ENCODE results near the gene IL20RB. TPM values are rescaled to one million over a fixed set of nuclear protein-coding genes. Genes with fewer than 3 reads are reported as not detected.
"Not testable (repeated sequence)": the region's sequence is repeated elsewhere in the genome, so short reads cannot be mapped to it uniquely, and the experiment has no call there.

The IL20RB gene
- total RNA-seq, 1 experiment from 2014 or later: 0.57 TPM

DNA sequence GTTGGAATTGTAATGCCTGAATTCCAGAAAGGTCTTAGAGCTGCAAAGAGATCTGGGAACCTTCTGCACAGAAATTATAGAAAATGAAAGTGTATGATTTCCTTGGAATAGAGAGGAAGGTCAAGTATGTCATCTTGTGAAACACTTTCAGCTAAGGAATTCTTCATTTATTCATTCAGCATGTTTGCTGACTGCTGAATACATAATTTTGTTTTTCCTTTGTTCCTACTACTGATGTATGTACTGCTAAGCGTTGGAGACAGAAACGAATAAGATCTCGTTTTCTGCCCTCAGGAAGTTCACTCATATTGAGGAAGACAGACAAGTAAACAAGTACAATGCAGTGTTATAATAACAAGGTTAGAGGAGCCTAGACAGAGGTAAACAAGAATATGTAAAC lies 14.3 kb upstream of the IL20RB start:
- DNase-seq (ENCODE audit: low read depth): no peak

DNA sequence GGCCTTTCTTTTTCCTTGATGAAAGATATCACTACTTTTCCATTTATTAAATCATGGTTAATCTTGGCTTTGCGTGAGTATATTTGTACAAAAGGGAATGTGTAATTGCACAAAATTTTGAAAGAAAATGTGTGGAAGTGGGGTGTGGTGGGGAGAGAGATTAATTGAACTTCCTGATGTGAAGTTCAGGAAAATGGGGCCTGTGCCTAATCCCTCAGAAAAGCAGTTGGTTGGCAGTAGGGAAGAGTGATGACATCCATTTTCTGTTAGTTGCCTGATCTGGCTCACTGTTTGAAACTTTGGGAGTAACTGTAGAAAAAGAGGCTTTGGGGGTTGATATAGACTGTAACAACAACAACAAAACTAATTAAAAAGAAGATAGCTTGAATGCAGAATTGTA lies 10.8 kb upstream of the IL20RB start:
- DNase-seq (ENCODE audit: low read depth): no peak

DNA sequence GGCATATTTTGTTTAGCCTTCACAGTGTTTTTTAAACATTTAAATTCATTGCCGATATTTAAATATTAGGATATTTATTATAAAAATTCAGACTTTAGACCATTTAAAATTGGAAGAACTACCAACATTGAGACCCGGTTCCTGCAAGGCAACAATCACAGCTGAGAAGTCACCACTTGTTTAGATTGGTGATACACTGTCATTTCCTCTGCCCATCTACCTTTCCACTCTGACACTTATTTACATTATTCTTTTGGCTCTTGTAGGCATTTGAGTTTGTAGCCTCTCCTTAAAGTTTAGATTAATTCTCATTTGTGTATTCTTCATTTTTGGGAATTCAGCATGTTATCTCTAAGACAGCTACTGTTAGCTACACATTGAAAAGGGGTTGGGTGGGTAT lies 10.3 kb upstream of the IL20RB start:
- no peak for DNase-seq (ENCODE audit: low read depth)

DNA sequence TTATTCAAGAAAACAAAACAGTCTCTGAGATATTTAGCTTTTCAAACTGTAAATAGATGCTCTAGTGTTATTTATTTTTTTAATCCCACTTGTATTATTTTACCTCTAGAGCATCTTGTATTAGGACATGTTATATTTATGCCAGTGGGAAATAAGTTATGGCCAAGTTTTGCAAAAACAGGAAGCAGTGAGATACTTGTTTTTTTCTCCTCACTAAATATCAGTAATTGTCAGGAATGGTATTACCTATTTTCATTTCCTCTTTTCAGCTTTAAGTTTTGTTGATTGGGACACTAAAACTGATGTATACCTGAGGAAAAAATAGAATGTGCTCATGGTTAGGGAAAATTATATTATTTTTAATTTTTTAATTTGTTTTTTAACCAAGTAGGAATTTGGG lies 8.6 kb upstream of the IL20RB start:
- DNase-seq (ENCODE audit: low read depth): no peak

DNA sequence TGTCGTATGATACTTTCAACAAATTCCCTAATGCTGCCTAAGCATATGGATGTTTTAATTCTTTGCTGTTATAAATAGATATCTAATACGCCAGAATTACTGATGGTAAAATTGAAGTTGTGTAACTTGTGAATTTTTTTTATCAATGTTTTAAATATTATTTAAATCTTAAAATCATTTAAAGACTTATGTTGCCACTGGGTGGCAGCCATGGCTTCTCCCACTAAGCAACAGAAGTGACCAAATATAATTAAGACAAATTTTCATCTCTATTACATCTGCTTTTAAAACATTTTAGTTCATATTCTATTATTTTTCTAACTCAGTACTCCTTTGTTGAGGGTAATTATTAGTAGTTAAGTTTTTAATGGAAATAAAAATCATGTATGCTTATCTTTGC lies 8.1 kb upstream of the IL20RB start:
- DNase-seq (ENCODE audit: low read depth): peak; percentile 13

DNA sequence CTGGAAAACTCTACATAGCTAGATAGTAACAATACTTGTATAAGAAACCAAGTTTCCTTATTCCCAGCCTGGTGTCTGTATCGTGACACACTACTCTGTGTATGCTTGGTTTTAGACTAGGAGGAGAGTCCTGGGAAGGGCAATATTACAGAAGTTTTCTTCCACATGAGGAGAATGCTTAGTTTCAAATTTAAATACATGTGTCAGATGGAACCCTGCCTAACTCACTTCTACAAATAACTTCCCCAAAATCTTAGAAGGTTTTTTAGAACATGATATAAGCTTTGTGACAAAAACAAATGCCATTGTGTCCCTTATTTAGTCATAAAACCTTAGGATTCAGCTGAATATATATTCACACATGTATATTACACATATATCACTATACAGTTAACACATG lies 7.2 kb upstream of the IL20RB start:
- no peak for DNase-seq (ENCODE audit: low read depth)

DNA sequence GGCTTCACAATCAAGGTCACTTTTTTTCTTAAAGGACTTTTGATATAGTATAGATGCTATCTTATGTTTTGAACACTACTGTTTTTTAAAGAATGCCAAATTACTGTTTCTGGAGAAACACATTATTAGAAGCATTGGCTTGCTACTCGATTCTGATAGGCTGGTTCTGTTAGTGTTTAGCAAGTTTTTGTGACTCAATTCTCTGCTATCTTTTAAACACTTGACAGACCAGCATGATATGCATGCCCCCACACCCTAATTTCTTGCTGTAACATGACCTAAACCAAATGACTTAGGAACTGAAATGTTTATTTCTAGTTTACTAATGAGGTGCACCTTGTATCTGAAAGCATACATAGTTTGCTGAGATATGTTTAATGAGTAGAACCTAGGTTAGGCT lies 5.5 kb upstream of the IL20RB start:
- peak; percentile 18 for DNase-seq (ENCODE audit: low read depth)

DNA sequence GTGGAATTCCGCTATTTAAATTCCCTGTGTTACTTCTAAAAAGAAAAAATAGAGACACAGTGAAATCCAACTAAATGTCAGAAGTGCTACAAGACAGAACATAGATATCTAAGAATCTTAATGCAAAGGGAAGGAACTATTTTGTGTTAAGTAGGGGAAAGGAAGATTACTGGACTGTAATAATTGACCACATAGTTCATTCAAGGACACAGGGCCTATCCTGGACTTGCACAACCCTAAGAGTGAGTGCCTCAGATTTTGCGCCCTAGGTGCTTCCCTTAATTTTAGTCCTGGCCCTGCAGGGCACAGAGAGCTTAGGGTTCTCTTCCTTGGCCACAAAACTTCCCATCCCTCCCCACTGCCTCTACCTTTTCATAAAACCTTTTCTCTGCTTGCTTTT lies 3.5 kb upstream of the IL20RB start:
- DNase-seq (ENCODE audit: low read depth): no peak

DNA sequence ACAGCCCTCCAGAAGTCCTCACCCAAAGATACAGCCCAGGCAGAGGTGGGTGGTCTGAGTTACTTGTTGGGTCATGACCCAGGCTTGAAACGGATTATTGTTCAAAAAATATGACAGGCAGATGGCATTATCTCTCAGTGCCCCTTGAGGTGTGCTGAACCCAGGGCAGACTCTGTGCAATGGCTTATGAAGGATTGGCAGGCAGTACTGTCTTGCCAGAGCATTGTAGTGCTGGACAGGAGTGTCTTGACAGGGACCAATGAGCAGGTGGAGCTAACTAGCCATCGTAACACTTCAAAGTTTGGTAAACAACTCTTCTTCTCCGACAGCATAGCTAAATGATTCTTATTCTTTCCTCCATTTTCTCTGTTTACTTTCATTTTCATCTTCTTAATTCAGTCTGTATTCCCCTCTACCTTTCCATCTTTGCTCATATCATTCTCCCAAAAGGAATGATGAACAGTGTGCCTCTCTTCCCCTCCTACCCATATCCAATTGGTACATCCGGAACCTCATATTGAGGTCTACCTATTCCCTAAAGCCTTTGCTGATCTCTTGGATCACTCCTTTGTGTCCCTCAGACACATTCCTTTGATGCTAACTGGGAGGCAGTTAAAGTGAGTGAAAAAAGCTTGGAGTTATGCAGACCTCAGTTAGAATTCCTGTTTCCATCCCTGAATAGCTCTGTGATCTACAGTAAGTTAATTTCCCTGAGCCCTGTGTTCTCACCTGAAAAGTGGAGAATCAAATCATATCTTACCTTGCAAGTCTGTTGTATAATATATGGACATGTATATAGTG lies 2.6 kb upstream of the IL20RB start:
- peak; percentile 26 for DNase-seq (ENCODE audit: low read depth)

DNA sequence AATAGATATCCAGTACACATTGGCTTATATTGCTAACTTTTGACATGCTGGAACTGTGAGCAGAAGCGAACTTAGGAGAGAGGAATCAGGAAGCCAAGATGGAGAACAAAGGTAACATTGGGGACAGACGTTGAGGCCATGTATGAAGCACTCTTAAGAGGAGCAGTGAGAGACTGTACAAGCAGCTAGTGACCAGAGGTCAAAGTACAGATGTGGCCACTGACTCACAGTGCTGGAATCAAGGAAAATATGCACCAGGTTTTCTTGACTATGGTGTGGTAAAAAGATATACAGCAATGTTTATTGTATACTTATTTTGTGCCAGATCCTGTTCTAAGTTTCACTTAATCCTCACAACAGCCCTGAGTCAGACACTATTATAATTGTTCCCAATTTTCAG lies 2.0 kb upstream of the IL20RB start:
- DNase-seq (ENCODE audit: low read depth): peak; percentile 90

DNA sequence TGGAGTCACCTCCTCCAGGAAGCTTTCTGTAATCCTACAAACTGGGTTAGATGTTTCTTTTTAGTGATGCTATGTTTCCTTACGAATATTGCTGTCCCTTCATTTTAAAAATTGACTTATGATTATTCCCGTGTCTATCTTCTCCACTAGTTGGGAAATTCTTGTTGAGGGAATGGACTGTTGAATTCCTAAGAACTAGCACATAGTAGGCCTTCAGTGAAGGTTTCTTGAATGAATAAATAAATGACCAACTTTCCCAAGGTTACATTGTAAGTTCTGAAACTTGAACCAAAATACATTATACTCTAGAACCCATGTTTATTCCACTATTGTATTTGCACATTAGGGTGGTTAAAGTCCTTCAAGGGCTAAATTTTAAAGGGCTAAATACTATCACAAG lies 812 bp upstream of the IL20RB start:
- no peak for DNase-seq (ENCODE audit: low read depth)

DNA sequence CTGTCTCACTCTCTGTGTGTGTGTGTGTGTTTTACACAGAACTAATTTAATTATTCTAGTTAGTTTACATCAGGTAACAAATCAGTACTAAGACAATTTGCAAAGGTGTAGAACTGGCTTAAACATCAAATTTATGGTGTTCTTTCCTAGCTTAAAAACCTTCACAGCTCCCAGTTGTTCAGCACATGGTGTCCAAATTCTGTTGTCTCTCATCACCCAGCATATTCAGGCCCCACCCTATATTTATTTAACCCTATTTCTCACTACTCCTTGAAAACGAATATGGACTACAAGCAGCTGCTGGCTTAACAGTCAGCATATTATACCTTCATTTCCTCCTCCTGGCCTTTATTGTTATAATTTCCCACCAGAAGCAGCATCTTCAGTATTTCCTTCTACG lies 1.2 kb downstream of the IL20RB start:
- peak; percentile 31 for DNase-seq (ENCODE audit: low read depth)

DNA sequence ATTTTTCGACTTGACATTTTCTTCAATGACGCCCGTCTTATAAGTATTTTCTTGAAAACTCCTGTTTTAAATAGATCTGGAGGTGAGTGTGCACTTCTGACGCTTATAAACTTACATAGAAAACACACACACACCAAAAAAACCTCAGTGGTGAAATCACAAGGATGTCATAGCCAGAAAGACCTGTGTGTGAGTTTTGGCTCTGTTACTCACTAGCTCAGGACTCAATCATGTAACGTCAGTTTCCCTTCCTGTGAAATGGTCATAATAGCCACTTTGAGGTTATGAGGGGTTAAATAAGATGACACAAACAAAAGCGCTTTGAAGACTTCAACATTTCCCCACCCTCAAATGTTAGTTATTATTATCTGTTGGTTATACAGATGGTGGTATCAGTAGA lies 1.8 kb downstream of the IL20RB start:
- DNase-seq (ENCODE audit: low read depth): no peak

DNA sequence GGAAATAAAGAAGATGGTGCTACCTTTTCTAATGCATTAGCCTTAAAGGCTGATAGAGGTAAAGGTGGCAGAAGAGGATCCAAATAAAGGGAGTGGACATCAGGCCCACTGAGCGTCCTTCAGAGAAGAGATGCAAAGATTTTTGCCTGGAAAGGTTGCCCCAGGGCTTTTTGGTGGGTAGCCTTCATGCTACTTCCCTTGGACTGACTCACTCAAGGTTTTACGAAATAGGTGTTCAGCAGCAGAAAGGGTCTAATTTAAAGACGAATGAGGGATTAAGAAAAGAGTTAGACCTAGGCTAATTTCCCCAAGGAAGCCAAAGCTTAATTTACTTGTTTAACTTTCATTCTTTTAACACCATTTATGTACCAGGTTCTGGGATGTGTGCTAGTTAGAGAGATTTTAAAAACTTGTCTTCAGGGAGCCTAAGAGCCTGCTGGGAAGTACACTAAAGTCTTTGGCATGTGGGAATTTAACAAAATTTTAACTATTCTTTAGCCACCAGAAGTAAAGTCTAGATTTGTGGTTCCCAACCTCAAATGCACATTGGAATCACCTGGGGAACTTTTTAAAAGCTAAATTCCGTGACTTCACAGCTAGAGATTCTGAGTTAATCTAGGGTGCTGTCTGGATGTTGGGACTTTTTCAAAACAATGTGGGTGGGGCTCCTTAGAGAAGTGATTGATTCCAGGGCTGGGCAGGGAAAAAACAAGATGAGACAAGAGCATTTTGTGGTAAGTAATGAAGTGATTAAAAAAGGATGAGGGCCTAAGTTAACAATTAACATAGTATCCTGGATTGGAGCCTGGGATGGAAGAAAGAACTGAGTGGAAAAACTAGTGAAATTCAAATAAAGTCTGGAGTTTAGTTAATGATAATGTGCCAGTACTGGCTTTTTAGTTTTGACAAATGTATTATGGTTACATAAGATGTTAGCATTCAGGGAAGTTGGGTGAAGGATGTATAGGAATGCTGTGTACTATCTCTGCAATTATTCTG lies 3.4 kb downstream of the IL20RB start:
- DNase-seq (ENCODE audit: low read depth): peak; percentile 11

DNA sequence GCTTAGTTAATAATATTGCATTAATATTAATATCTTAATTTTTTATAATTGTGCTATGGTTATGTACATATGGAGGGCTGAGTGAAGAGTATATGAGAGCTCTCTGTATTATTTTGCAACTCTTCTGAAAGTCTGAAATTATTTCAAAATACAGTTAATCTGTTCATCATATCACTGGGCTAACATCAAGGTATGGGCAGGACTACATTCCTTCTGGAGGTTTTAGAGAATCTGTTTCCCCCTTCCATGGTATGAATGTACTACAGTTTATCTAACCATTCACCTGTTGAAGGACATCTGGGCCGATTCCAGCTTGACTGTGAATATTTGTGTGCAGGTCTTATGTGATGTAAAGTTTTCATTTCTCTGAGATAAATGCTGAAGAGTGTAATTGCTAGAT lies 5.1 kb downstream of the IL20RB start:
- no peak for DNase-seq (ENCODE audit: low read depth)

DNA sequence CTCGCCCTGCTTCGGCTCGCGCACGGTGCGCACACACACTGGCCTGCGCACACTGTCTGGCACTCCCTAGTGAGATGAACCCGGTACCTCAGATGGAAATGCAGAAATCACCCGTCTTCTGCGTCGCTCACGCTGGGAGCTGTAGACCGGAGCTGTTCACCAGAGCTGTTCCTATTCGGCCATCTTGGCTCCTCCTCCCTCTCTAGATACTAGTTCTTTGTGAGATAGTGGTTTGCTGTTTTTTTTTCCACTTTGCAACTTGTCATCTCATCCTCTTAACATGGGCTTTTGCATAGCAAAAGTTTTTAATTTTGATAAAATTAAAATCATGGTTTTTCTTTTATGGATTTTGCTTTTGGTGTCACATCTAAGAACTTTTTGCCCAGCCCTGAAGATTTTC lies 11.8 kb downstream of the IL20RB start:
- DNase-seq (ENCODE audit: low read depth): not testable (repeated sequence)

DNA sequence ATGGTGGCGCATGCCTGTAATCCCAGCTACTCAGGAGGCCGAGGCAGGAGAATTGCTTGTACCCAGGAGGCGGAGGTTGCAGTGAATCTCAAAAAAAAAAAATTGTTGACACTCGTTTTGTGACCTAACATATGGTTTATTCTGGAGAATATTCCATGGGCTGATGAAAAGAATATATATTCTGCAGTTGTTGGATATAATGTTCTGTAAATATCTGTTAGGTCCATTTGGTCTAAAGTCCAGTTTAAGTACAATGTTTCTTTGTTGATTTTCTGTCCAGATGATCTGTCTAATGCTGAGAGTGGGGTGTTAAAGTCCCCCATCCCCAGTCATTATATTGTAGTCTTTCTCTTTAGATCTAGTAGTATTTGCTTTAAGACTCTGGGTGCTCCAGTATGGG lies 15.6 kb downstream of the IL20RB start:
- no peak for DNase-seq (ENCODE audit: low read depth)

DNA sequence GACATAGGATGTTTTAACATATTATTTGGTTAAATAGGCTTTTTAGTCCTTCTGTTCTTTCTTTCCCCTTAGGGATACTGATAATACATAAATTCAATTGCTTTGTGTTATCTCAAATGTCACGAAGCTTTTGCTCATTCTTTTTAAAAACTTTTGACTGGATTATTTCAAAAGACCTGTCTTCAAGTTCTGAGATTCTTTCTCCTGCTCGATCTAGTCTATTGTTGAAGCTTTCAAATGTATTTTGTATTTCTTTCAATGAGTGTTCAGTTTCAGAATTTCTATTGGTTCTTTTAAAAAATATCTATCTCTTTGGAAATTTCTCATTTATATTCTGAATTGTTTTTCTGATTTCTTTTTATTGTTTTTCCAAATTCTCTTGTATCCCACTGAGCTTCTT lies 16.9 kb downstream of the IL20RB start:
- no peak for DNase-seq (ENCODE audit: low read depth)

DNA sequence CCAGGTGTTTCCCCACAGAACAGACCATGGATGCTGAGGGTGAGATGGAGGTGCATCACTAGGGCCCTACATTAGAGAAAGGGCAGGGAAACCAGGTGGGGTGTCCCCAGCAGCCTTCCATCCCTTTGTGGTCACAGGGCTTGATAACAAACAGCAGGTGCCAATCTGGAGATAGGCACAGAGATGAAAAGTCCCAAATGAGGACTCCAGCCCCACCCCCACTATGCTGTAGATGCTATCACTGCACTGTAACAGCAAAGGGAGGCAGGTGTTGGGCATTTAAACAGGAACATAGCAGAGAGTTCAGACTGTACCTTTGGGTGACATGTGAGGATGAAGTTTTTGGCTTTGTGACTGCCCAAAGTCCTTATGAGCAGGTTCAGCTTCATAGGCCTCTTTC lies 21.4 kb downstream of the IL20RB start:
- no peak for DNase-seq (ENCODE audit: low read depth)

DNA sequence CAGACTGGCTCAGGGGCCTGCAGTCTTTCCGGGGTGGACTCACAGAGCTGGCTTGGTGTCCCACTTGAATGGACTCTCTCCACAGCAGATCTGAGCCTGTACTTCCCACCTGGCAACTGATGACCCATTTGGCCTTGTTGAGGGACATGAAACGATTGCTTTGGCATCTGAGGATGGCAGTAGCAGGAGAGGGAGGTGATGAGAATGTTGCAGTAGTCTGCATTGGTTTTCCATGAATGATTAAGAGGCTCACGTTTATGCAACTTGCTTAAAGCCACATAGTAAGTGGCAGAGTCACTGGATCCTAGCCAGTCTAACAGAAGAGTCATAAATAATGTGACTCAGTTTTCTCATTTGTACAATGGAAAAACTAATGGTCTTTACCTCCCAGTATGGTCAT lies 21.9 kb downstream of the IL20RB start:
- peak; percentile 28 for DNase-seq (ENCODE audit: low read depth)

DNA sequence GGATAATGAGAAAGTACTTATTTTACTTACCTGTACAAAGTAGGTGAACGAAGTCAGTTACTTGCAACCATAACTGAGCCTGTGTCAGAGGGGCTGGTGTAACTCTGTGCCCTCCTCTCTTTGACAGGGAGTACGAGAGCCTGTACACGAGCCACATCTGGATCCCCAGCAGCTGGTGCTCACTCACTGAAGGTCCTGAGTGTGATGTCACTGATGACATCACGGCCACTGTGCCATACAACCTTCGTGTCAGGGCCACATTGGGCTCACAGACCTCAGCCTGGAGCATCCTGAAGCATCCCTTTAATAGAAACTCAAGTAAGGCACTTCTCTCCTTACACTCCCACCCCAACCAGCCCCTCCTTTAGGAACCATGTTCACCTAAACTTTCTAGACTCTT lies 24.2 kb downstream of the IL20RB start:
- DNase-seq (ENCODE audit: low read depth): no peak

DNA sequence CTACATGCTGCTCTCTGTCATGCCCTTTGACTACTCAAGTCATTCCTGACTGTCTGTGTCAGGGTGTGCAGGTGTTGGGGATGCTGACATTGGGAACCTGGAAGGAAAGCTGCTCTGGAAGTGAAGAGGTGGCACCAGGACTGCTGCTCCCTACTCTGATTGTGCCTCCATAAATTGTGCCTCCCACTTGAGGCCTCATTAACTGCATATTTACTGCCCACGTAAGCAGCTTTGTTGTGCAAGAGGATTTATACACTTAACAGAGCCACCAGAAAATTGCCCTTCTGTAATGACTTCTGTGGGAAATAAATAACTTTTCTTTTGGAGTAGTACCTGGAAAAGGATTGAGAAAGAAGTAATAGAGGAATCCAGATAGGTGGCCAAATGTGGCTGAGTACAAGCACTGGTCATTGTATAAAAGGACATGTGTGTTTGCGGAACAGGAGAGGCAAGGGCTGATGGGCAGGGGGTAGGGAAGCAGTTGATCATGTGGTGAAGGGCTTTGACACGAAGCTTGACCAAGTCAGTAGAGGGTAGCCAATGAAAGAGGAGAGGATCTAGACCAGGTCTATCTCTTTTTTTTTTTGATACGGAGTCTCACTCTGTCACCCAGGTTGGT lies 24.8 kb downstream of the IL20RB start:
- DNase-seq (ENCODE audit: low read depth): no peak

Data from LHCN-M2 (cell line).